NCI-H128 (cell line): ENCODE measurements around the gene TRIP13.
"Not testable (repeated sequence)": the region's sequence is repeated elsewhere in the genome, so short reads cannot be mapped to it uniquely, and the experiment has no call there.

ENCODE experiments used
- DNase-seq: peaks from one replicate; lab custom pipeline; 2025; ENCODE audit not compliant: unreplicated experiment; lab: John Stamatoyannopoulos, UW

The TRIP13 gene

DNA sequence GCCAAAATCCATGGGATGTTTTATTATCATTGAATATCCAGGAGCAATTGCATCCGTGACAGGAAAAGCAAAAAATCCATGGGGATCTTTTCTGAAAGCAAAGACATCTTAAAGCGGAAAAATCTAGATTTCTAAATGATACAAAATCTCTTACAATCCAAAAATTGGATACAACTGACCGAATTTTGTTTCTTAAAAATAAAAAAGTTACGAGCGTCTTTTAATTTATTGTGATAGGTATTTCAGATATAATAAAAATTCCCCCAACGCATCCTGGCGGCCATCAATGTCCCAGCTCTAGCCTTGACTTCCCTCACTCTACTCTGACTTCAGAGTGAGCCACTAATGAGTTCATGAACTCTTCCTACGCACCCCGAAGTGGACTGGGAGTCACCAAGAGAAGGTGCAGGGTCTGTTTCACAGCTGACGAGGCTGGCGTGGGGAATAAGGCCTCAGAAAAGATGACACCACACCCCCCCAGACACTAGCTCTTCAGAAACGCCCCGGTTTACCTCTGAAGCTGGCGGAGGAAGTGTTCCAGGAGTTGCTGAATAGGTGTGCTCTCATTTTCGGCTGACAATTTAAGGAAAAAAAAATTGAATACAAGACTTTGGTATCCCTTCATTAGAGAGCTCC is 3.5 kb upstream of the TRIP13 start:
- no peak for DNase-seq

- DNase-seq = no peak
Measured at GRCh38 chr5:891117-891836, 1.4 kb upstream of the TRIP13 start.

- no peak for DNase-seq
Measured at GRCh38 chr5:891837-892393, 769 bp upstream of the TRIP13 start.

- no peak for DNase-seq
Measured at GRCh38 chr5:893137-893506, 438 bp downstream of the TRIP13 start.

DNA sequence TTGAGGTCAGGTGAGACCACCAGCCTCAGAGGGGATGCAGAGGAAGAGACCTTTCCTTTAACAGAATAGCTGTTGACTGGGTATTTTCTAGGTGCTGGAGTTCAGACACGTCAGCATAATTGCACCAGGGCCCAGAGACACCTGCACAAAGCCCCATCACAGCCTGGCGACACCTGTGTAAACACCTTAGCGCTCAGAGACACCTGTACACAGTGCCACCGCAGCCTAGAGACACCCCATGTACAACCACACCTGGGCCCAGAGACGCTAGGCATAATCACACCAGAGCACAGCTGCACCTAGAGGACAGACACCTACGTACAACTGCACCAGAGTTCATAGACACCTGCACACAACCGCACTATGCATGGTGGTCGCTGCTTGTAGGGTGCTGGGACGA is 1.0 kb downstream of the TRIP13 start:
- no peak for DNase-seq

DNA sequence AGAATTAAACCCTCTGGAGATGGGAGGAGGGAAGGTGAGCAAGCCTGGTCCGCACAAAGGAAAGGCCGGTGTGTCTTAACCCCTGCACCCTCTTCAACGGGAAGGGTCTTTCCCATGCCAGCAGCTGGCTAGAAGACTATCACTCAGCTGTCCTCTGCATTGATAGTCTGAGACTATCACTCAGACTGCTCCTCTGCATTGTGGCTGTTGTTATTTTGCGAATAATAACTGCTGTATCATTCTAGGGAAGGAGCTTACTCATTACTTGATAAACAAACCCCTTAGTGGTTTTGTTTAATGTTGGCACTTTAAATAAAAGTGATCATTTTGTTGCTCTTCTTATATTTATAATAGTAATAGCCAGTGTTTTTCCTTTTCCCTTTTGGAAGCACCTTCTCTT is 8.1 kb downstream of the TRIP13 start:
- DNase-seq = no peak

DNA sequence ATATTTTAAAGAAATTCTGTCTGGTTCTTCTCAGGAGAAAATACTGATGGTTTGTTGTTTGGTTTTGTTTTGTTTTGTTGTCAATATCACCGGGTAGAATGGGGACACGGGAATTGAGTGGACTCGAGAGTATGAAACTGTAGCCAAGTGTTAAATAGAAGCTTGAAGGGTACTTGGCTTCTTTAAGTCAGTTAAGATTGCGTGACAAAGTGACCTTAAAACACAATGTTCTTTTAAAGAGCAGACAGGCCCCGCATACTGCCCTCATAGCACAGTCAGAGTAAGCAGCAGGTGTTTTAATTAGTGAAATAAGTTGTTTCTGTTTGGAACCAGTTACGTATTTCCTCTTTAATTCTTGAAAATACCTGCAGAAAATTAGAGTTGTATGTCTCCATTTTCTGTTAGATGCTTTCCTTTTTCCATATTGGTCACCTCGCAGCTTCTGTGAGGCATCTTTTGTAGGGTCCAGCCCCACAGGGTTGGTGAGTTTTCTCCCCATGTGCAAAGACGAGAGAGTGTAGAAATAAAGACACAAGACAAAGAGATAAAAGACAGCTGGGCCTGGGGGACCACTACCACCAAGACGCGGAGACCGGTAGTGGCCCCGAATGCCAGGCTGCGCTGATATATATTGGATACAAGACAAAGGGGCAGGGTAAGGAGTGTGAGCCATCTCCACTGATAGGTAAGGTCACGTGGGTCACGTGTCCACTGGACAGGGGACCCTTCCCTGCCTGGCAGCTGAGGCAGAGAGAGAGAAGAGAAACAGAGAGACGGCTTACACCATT is 9.6 kb downstream of the TRIP13 start:
- no peak for DNase-seq

DNA sequence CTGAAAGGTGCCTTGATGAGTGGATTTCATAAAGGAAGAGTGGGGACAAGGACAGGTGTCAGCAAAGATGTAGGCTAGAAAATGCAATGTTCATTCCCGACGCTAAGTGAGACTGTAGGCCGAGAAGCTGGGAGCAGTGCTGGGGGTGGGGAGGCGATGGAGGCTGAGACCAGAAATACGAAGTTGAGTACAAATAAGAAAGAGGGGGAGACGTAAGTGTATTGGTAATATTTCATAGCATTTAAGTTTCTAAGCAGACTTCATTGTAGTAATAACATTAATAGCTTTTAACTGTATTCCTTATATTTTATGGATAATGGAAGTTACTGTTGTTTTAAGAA is 11.0 kb downstream of the TRIP13 start:
- DNase-seq = no peak

DNA sequence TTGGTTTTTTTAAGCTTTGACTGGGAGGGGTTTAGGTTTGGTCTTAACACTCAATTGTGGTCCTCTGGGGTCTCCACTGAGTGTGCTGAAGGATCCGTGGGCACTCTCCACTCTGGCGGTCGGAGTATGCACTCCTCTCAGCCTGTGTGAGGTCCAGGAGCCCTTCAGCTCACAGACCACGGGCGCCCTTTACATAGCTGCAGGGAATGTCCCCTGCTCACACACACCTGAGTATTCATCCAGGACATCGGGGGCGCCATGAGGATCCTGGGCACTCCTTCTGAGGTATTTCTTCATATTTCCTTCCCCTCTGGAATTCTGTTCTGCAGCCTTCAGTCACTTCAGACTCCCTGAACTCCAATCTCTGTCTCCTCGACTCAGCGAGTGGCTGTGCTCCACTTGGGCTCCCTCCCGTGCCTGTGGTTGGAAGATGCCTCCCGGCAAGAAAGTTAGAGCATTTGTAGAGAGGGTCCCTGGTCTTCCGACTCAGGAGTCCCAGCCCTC is 12.5 kb downstream of the TRIP13 start:
- no peak for DNase-seq

DNA sequence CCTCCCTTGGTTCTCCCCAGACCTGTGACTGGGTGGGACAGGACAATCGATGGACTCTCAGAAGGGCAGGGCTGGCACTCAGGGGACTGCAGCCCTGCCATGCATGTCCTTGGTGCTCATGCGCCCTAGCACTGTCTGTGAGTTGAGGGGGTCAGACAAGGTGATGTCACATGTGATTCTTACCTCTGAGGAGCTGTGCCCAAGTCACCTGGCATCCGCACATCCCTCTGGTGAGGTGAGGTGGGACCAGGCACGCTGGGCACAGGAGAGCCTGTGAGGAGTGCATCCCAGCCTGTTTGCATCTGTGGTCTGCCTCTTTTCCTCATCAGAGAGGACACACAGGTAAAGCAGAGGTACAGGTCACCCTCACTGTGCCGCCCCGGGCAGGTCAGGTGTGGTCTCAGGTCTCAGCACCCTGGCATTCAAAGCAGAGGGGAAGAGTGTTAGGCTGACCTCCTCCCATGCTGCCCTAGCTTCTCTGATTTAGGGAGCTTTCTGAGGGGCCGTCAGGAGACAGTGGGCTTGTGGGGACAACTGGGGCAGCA is 14.8 kb downstream of the TRIP13 start:
- no peak for DNase-seq

DNA sequence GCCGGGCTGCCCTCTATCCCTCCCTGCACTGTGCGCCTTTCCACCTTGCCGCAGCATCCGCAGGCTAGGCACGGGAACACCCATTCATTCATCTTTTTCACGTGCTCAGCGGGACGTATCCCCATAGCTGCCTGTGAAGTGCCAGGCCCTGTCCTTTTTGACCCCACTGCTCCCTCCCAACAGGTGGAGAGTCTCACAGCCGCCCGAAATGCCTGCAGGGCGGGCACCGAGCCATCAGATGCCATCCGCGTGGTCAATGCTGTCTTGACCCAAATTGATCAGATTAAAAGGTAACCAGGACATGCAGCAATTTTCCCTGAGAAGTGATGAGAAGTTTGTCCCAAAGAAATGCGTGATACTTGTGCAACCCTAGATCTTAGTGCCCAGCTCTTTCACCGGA is 15.5 kb downstream of the TRIP13 start:
- no peak for DNase-seq

DNA sequence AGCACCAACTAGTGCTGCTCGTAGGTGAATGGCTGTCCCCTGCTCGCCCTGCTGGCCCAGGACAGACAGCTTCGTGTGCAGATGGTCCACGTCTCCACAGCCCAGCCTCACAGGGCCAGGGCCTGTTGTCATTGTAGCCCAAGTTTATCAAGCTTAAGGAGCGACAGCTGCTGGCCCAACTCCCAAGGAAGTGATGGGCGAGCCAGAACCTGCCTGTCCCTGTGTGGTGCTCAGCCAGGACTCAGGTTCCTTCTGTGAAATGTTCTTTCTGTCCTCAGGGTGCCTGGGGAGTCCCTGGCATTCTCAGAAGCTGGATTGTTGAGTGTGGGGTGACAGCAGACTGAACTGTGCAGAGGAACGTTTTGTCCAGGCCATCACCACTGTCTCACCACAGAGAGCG is 16.4 kb downstream of the TRIP13 start:
- no peak for DNase-seq

GRCh38 chr5:909994-910768 is 17.5 kb downstream of the TRIP13 start:
- no peak for DNase-seq

DNA sequence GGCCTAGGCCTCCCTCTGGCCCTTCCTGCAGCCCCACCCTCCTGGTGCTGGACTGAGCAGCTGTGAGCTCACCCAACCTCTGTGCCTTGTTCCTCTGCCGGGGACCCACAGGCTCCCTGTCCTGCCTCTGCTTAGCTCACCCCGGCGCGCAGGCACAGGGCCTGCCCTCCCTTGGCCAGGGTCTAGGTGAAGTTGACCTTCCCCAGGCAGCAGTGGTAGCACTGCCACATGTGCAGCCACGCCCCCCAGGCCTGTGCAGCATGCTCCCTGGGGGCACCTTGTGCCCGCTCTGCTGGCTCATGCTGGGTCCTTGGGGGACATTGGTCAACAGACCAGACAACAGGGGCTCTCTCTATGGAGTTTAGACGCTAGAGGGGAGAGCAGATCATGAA is 18.1 kb downstream of the TRIP13 start:
- DNase-seq = no peak

DNA sequence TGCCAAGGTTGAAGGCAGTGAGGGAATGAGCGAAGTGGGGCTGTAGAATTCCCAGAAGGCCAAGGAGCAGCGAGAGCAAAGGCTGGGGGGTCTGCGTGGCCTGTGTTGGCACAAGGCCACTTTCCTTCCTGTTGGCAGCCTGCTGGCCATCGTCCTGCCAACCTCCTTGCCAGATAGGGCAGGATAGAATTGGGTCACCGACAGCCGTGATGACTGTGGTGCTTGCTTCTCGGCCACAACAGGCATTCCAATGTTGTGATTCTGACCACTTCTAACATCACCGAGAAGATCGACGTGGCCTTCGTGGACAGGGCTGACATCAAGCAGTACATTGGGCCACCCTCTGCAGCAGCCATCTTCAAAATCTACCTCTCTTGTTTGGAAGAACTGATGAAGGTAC is 18.9 kb downstream of the TRIP13 start:
- no peak for DNase-seq

DNA sequence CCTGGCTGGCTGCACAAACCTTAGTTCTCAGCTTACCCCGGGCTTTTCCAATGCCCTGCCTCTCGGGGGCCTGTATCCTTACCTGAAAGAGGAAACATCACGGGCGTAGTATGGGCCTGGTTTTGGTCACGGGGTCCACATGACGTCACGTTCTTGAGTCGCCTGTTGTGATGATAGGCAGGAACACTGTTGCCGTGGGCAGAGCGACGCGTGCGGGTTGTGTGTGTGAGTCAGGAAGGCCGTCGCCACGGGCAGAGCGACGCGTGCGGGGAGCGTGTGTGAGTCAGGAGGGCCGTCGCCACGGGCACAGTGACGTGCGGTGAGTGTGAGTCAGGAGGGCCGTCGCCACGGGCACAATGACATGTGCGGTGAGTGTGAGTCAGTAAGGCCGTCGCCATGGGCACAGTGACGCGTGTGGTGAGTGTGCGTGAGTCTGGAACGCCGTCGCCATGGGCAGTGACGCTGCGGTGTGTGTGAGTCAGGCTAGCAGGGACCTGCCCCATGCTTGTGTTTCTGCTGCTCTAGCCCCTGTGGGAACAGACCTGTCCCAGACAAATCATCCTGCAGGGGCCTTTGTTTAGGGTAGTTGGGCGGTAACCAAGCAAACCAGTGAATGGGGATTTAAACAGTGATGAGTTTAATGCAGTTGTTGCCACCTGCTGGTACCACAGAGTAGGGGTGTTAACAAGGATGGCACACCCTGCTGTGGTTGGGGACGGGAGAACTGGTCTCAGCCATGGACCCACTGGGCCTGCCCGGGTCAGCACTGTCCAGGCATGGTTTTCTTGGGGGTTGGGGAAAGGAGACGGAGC is 19.8 kb downstream of the TRIP13 start:
- DNase-seq = no peak

- DNase-seq = no peak
Measured at GRCh38 chr5:914174-914573, 21.5 kb downstream of the TRIP13 start.

GRCh38 chr5:914612-915011 is 21.9 kb downstream of the TRIP13 start:
- no peak for DNase-seq

DNA sequence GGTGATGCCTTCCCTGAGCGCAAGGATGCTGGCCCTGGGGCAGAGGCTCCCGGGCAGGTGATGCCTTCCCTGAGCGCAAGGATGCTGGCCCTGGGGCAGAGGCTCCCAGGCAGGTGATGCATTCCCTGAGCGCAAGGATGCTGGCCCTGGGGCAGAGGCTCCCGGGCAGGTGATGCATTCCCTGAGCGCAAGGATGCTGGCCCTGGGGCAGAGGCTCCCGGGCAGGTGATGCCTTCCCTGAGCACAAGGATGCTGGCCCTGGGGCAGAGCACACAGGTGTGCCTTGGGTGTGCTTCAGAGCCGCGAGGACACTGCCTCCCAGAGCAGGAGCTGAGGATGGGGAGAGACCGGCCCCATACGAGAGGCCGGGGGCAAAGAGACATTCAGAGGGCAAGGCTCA is 22.7 kb downstream of the TRIP13 start:
- DNase-seq = not testable (repeated sequence)

- DNase-seq = no peak
Measured at GRCh38 chr5:915946-916345, 23.3 kb downstream of the TRIP13 start.
